GM23338 (cell line): ENCODE measurements around the gene FAM174C. TPM values are rescaled to one million over a fixed set of nuclear protein-coding genes. Genes with fewer than 3 reads are reported as not detected.

ENCODE experiments used
- ATAC-seq: fragments of 200-7000 bp; cut with Tn5 transposase; 3 replicates; pipeline ENCODE4 v1.9.1; 2020
- DNase-seq: peaks from one replicate; pipeline ENCODE4 v3.0.0-alpha.2; 2015; ENCODE audit warnings: low spot score
- H2AFZ ChIP-seq: fragments of 200-600 bp; sonication (generic); 2 replicates; pipeline ENCODE4 v1.8.0; 2016; ENCODE audit warnings: antibody characterized with exemption, mild to moderate bottlenecking, moderate library complexity
- H3F3A ChIP-seq: fragments of 200-600 bp; sonication (generic); replicated peaks from 2 replicates; pipeline ENCODE4 v1.8.0; 2017; ENCODE audit warnings: antibody characterized with exemption, mixed run types, low read depth
- H3K27ac ChIP-seq: fragments of 200-600 bp; sonication (generic); 2 replicates; pipeline ENCODE4 v1.6.1; 2016; ENCODE audit warnings: low read depth
- H3K27me3 ChIP-seq: fragments of 200-600 bp; sonication (generic); 2 replicates; pipeline ENCODE4 v1.8.0; 2016; ENCODE audit warnings: mild to moderate bottlenecking, mixed run types, moderate library complexity; ENCODE audit not compliant: insufficient read depth
- H3K36me3 ChIP-seq: fragments of 200-600 bp; sonication (generic); 2 replicates; pipeline ENCODE4 v1.8.0; 2016; ENCODE audit warnings: mild to moderate bottlenecking; ENCODE audit not compliant: insufficient read depth
- H3K4me1 ChIP-seq: fragments of 200-600 bp; sonication (generic); 2 replicates; pipeline ENCODE4 v1.8.0; 2016; ENCODE audit warnings: mild to moderate bottlenecking, moderate library complexity; ENCODE audit not compliant: insufficient read depth
- H3K4me2 ChIP-seq: fragments of 200-600 bp; sonication (generic); 2 replicates; pipeline ENCODE4 v1.7.1; 2017; ENCODE audit warnings: mixed run types
- H3K4me3 ChIP-seq: fragments of 200-600 bp; sonication (generic); 2 replicates; pipeline ENCODE4 v1.6.1; 2016; ENCODE audit warnings: mixed run types
- H3K79me2 ChIP-seq: fragments of 200-600 bp; sonication (generic); replicated peaks from 2 replicates; pipeline ENCODE4 v1.8.0; 2017; ENCODE audit warnings: mild to moderate bottlenecking; ENCODE audit not compliant: insufficient read depth
- H3K9me2 ChIP-seq: fragments of 200-600 bp; sonication (generic); 2 replicates; pipeline ENCODE4 v1.8.0; 2017; ENCODE audit not compliant: insufficient read depth
- H4K20me1 ChIP-seq: fragments of 200-600 bp; sonication (generic); replicated peaks from 2 replicates; pipeline ENCODE4 v1.8.0; 2017; ENCODE audit warnings: mild to moderate bottlenecking; ENCODE audit not compliant: insufficient read depth
- H3K27ac Mint-ChIP-seq: 2 replicates; pipeline ENCODE4 v1.8.0; 2020; ENCODE audit warnings: inconsistent platforms, mild to moderate bottlenecking, moderate library complexity, mixed read lengths
- H3K27me3 Mint-ChIP-seq: 3 replicates; pipeline ENCODE4 v1.8.0; 2022; ENCODE audit warnings: low read depth, mild to moderate bottlenecking, moderate library complexity, mixed read lengths, inconsistent platforms; ENCODE audit not compliant: insufficient read depth, poor library complexity
- H3K36me3 Mint-ChIP-seq: 3 replicates; pipeline ENCODE4 v1.8.0; 2021; ENCODE audit warnings: low read depth, mild to moderate bottlenecking, inconsistent platforms, moderate library complexity, mixed read lengths
- H3K4me1 Mint-ChIP-seq: 3 replicates; pipeline ENCODE4 v1.8.0; 2020; ENCODE audit warnings: mild to moderate bottlenecking, inconsistent platforms, mixed read lengths
- H3K4me3 Mint-ChIP-seq: 3 replicates; pipeline ENCODE4 v1.8.0; 2021; ENCODE audit warnings: moderate library complexity, mild to moderate bottlenecking, inconsistent platforms, mixed read lengths
- H3K9me3 Mint-ChIP-seq: 3 replicates; pipeline ENCODE4 v1.8.0; 2020; ENCODE audit warnings: moderate library complexity, mild to moderate bottlenecking, inconsistent platforms, mixed read lengths
- CREB1 ChIP-seq: fragments of 250-450 bp; sonication (Bioruptor Pico); IDR thresholded peaks from 2 replicates; pipeline ENCODE4 v1.5.0; 2020; ENCODE audit warnings: low read depth, mild to moderate bottlenecking, moderate library complexity
- NANOG ChIP-seq: IDR thresholded peaks from 2 replicates; pipeline ENCODE4 v1.6.1; 2016; ENCODE audit warnings: antibody characterized with exemption, borderline replicate concordance
- ZNF114 ChIP-seq: fragments of 250-450 bp; sonication (Bioruptor Pico); IDR thresholded peaks from 2 replicates; pipeline ENCODE4 v1.5.0; 2020; ENCODE audit warnings: mild to moderate bottlenecking, moderate library complexity
- ZNF331 ChIP-seq: fragments of 250-450 bp; sonication (Bioruptor Pico); IDR thresholded peaks from 2 replicates; pipeline ENCODE4 v1.5.0; 2020; ENCODE audit warnings: low read depth, mild to moderate bottlenecking, moderate library complexity
- polyA plus RNA-seq: library from polyadenylated mRNA; unstranded; fragments of >200 nt; fragmentation: Nextera tagmentation; extraction: Ambion mirVana; gene quantifications from 2 replicates; pipeline ENCODE4 v1.2.1, GENCODE V29; 2016
- total RNA-seq: library from RNA; depleted of rRNA; stranded (reverse); fragments of >200 nt; shearing (Covaris generic); gene quantifications from 2 replicates; pipeline ENCODE4 v1.2.3, GENCODE V29; 2014
- TF ChIP-seq, protein P1 (sequence below): fragments of 250-450 bp; sonication (Bioruptor Pico); IDR thresholded peaks from 2 replicates; pipeline ENCODE4 v1.5.0; 2020; ENCODE audit warnings: mild to moderate bottlenecking, moderate library complexity
- TF ChIP-seq, protein P2 (sequence below): IDR thresholded peaks from 2 replicates; pipeline ENCODE4 v1.6.1; 2016; ENCODE audit warnings: antibody characterized with exemption
- TF ChIP-seq, protein P3 (sequence below), 2 experiments: fragments of 200-600 bp in 1 of 2; sonication (generic) in 1 of 2; conservative IDR thresholded peaks; 2 replicates each; pipeline versions ENCODE4 v1.5.1 to v1.6.1; 2016 to 2017; ENCODE audit warnings: antibody characterized with exemption in 2 of 2, low read depth in 2 of 2, mild to moderate bottlenecking in 2 of 2, moderate library complexity in 1 of 2

FAM174C gene
- total and polyA plus RNA-seq, 2 experiments from 2014 or later = 60.4 to 68.0 TPM

- TF ChIP-seq, protein P1, sequence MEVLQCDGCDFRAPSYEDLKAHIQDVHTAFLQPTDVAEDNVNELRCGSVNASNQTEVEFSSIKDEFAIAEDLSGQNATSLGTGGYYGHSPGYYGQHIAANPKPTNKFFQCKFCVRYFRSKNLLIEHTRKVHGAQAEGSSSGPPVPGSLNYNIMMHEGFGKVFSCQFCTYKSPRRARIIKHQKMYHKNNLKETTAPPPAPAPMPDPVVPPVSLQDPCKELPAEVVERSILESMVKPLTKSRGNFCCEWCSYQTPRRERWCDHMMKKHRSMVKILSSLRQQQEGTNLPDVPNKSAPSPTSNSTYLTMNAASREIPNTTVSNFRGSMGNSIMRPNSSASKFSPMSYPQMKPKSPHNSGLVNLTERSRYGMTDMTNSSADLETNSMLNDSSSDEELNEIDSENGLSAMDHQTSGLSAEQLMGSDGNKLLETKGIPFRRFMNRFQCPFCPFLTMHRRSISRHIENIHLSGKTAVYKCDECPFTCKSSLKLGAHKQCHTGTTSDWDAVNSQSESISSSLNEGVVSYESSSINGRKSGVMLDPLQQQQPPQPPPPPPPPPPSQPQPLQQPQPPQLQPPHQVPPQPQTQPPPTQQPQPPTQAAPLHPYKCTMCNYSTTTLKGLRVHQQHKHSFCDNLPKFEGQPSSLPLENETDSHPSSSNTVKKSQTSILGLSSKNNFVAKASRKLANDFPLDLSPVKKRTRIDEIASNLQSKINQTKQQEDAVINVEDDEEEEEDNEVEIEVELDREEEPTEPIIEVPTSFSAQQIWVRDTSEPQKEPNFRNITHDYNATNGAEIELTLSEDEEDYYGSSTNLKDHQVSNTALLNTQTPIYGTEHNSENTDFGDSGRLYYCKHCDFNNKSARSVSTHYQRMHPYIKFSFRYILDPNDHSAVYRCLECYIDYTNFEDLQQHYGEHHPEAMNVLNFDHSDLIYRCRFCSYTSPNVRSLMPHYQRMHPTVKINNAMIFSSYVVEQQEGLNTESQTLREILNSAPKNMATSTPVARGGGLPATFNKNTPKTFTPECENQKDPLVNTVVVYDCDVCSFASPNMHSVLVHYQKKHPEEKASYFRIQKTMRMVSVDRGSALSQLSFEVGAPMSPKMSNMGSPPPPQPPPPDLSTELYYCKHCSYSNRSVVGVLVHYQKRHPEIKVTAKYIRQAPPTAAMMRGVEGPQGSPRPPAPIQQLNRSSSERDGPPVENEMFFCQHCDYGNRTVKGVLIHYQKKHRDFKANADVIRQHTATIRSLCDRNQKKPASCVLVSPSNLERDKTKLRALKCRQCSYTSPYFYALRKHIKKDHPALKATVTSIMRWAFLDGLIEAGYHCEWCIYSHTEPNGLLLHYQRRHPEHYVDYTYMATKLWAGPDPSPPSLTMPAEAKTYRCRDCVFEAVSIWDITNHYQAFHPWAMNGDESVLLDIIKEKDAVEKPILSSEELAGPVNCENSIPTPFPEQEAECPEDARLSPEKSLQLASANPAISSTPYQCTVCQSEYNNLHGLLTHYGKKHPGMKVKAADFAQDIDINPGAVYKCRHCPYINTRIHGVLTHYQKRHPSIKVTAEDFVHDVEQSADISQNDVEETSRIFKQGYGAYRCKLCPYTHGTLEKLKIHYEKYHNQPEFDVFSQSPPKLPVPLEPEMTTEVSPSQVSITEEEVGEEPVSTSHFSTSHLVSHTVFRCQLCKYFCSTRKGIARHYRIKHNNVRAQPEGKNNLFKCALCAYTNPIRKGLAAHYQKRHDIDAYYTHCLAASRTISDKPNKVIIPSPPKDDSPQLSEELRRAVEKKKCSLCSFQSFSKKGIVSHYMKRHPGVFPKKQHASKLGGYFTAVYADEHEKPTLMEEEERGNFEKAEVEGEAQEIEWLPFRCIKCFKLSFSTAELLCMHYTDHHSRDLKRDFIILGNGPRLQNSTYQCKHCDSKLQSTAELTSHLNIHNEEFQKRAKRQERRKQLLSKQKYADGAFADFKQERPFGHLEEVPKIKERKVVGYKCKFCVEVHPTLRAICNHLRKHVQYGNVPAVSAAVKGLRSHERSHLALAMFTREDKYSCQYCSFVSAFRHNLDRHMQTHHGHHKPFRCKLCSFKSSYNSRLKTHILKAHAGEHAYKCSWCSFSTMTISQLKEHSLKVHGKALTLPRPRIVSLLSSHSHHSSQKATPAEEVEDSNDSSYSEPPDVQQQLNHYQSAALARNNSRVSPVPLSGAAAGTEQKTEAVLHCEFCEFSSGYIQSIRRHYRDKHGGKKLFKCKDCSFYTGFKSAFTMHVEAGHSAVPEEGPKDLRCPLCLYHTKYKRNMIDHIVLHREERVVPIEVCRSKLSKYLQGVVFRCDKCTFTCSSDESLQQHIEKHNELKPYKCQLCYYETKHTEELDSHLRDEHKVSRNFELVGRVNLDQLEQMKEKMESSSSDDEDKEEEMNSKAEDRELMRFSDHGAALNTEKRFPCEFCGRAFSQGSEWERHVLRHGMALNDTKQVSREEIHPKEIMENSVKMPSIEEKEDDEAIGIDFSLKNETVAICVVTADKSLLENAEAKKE (CRISPR knock-in tag) = no peak
- TF ChIP-seq, protein P2, sequence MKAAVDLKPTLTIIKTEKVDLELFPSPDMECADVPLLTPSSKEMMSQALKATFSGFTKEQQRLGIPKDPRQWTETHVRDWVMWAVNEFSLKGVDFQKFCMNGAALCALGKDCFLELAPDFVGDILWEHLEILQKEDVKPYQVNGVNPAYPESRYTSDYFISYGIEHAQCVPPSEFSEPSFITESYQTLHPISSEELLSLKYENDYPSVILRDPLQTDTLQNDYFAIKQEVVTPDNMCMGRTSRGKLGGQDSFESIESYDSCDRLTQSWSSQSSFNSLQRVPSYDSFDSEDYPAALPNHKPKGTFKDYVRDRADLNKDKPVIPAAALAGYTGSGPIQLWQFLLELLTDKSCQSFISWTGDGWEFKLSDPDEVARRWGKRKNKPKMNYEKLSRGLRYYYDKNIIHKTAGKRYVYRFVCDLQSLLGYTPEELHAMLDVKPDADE = no peak
- TF ChIP-seq CREB1 (CRISPR knock-in tag) = 0 out of 2 replicates have a peak, but pooled peaks have one; percentile 15
- TF ChIP-seq NANOG = no peak
- TF ChIP-seq ZNF114 (CRISPR knock-in tag) = no peak
- TF ChIP-seq ZNF331 = no peak
Measured at GRCh38 chr19:1264801-1265614, 10.3 kb upstream of the FAM174C start (continued).

DNA sequence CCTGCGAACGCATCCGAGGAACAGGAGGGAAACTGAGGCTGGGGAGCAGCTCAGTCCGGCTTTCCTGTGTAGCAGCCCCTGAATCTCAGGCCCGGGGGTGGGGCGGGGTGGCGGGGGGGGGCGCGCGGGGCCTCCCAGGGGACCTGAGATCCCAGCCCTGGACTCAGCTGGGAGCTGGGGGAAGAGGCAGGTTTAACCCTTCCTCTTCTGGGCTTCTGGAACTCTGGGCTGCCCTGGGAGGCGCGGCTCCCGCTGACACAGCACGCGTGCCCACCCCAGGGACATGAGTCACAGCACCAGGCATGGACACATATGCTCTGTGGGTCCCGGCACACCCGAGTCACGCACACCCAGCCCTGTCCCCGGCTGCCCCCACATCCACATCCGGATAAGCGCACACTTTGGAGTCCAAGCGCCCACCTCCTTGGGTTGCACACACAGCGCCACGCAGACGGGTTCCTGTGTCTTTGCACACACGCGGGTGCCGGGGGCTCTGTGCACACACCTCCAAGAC, 9.7 kb upstream of the FAM174C start:
- Histone ChIP-seq H3K36me3 (peaks cover 5% of the 10 kb centered on the region), H3K79me2 (peaks cover 16% of the 10 kb centered on the region), H3K4me3 (peak overlapping the region; percentile 94), H4K20me1 (peaks cover 11% of the 10 kb centered on the region; the same call in 1 of the 2 replicates), H3K4me2 (peak overlapping the region; percentile 95), H3K27ac (no peak overlapping the region), H3K27me3 (peaks cover 10% of the 10 kb centered on the region; the same call in 1 of the 2 replicates), H3K4me1 (peaks cover 47% of the 10 kb centered on the region), H3K9me2 (no peaks in the 10 kb centered on the region), H2AFZ (peak overlapping the region; percentile 32; the same call in 1 of the 2 replicates), H3F3A (peaks cover 44% of the 10 kb centered on the region)
- H3K4me1 Mint-ChIP-seq = peaks cover 54% of the 10 kb centered on the region
- no peak for DNase-seq
- peak overlapping the region; percentile 64 for H3K4me3 Mint-ChIP-seq
- H3K36me3 Mint-ChIP-seq = peaks cover 20% of the 10 kb centered on the region
- peaks cover 45% of the 10 kb centered on the region for H3K27me3 Mint-ChIP-seq
- peaks cover 2% of the 10 kb centered on the region for H3K9me3 Mint-ChIP-seq
- H3K27ac Mint-ChIP-seq = peak overlapping the region; percentile 96; the same call in 1 of the 2 replicates
- 0 out of 3 replicates have a peak, but pooled peaks have one; percentile 0 for ATAC-seq
- TF ChIP-seq, protein P3, sequence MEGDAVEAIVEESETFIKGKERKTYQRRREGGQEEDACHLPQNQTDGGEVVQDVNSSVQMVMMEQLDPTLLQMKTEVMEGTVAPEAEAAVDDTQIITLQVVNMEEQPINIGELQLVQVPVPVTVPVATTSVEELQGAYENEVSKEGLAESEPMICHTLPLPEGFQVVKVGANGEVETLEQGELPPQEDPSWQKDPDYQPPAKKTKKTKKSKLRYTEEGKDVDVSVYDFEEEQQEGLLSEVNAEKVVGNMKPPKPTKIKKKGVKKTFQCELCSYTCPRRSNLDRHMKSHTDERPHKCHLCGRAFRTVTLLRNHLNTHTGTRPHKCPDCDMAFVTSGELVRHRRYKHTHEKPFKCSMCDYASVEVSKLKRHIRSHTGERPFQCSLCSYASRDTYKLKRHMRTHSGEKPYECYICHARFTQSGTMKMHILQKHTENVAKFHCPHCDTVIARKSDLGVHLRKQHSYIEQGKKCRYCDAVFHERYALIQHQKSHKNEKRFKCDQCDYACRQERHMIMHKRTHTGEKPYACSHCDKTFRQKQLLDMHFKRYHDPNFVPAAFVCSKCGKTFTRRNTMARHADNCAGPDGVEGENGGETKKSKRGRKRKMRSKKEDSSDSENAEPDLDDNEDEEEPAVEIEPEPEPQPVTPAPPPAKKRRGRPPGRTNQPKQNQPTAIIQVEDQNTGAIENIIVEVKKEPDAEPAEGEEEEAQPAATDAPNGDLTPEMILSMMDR (conservative IDR thresholded peaks at IDR 0.05; ENCODE audit: low read depth in 2 of 2) = no peak
- no peak for TF ChIP-seq ZNF114 (CRISPR knock-in tag)
- TF ChIP-seq CREB1 (CRISPR knock-in tag) = no peak
- TF ChIP-seq, protein P2 = no peak
